Smooth muscle cell (in vitro differentiated cells): ENCODE data around the gene KIF21A. TPM values are rescaled to one million over a fixed set of nuclear protein-coding genes. Genes with fewer than 3 reads are reported as not detected.

ENCODE experiments used
- DNase-seq: peaks from one replicate; lab custom pipeline; 2025; ENCODE audit not compliant: unreplicated experiment; lab: John Stamatoyannopoulos, UW
- H2AFZ ChIP-seq: fragments of 200-600 bp; sonication (generic); 2 replicates; pipeline ENCODE4 v1.6.0; 2016; ENCODE audit warnings: antibody characterized with exemption, low read depth, mild to moderate bottlenecking
- H3F3A ChIP-seq: fragments of 200-600 bp; sonication (generic); 2 replicates; pipeline ENCODE4 v1.6.0; 2017; ENCODE audit warnings: antibody characterized with exemption, low read depth
- H3K27ac ChIP-seq: fragments of 200-600 bp; sonication (generic); 2 replicates; pipeline ENCODE4 v1.5.1; 2016; ENCODE audit warnings: low read depth, mild to moderate bottlenecking
- H3K27me3 ChIP-seq: fragments of 200-600 bp; sonication (generic); 2 replicates; pipeline ENCODE4 v1.6.1; 2016; ENCODE audit warnings: low read depth, mild to moderate bottlenecking
- H3K36me3 ChIP-seq: fragments of 200-600 bp; sonication (generic); 2 replicates; pipeline ENCODE4 v1.5.1; 2016; ENCODE audit warnings: low read depth
- H3K4me1 ChIP-seq: fragments of 200-600 bp; sonication (generic); 2 replicates; pipeline ENCODE4 v1.5.1; 2016; ENCODE audit warnings: low read depth
- H3K4me2 ChIP-seq: fragments of 200-600 bp; sonication (generic); 2 replicates; pipeline ENCODE4 v1.6.0; 2016; ENCODE audit warnings: mild to moderate bottlenecking
- H3K4me3 ChIP-seq: fragments of 200-600 bp; sonication (generic); 2 replicates; pipeline ENCODE4 v1.5.1; 2016; ENCODE audit warnings: mild to moderate bottlenecking
- H3K79me2 ChIP-seq: fragments of 200-600 bp; sonication (generic); 2 replicates; pipeline ENCODE4 v1.6.0; 2016; ENCODE audit warnings: low read depth, mild to moderate bottlenecking
- H3K9ac ChIP-seq: fragments of 200-600 bp; sonication (generic); 2 replicates; pipeline ENCODE4 v1.6.0; 2016; ENCODE audit warnings: low read depth
- H3K9me3 ChIP-seq: fragments of 200-600 bp; sonication (generic); replicated peaks from 2 replicates; pipeline ENCODE4 v1.5.1; 2016; ENCODE audit warnings: low read depth
- H4K20me1 ChIP-seq: fragments of 200-600 bp; sonication (generic); 2 replicates; pipeline ENCODE4 v1.6.0; 2016; ENCODE audit warnings: low read depth
- WGBS: methylation state at CpG from one replicate; pipeline ENCODE4 v1.1.7; 2016; ENCODE audit warnings: low lambda C conversion rate; 5-methylcytosine and 5-hydroxymethylcytosine counted together
- polyA plus RNA-seq: library from polyadenylated mRNA; unstranded; fragments of >200 nt; fragmentation: Nextera tagmentation; extraction: Ambion mirVana; gene quantifications from 2 replicates; pipeline ENCODE4 v1.2.1, GENCODE V29; 2016
- total RNA-seq: library from RNA; depleted of rRNA; stranded (reverse); fragments of >200 nt; gene quantifications from 2 replicates; pipeline ENCODE4 v1.2.3, GENCODE V29; 2014
- TF ChIP-seq, protein P1 (sequence below): fragments of 200-600 bp; sonication (generic); IDR thresholded peaks from 2 replicates; pipeline ENCODE4 v1.5.1; 2017; ENCODE audit warnings: borderline replicate concordance, mild to moderate bottlenecking, antibody characterized with exemption; ENCODE audit not compliant: insufficient read depth, poor library complexity, severe bottlenecking

KIF21A gene
- total and polyA plus RNA-seq, 2 experiments from 2014 or later = 9.2 to 28.8 TPM

DNA sequence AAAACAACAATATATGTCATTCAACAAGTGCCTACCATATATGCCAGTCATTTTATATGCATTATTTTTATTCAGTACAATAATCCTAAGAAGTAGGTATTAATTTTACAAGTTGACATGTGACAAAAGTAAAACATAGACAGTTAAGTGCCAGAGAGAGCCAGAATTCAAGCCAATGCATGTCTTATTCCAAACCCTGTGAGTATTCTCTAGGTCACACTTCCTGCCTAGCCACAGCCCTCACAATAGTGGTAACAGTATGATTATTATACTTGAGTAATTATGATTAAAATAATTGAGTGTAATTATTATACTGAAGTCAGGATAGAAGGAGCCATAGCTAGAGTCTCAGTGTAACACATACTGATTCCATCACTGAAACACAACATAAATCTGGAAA lies 52.2 kb downstream of the KIF21A start:
- Histone ChIP-seq H3K4me3 (no peak overlapping the region), H3K9me3 (no peaks in the 10 kb centered on the region), H3K9ac (no peak overlapping the region), H4K20me1 (peaks cover 29% of the 10 kb centered on the region), H3K4me2 (no peak overlapping the region), H3K79me2 (no peaks in the 10 kb centered on the region), H2AFZ (no peak overlapping the region), H3K27me3 (no peaks in the 10 kb centered on the region), H3K36me3 (no peaks in the 10 kb centered on the region), H3K27ac (no peak overlapping the region), H3F3A (peaks cover 15% of the 10 kb centered on the region), H3K4me1 (peaks cover 27% of the 10 kb centered on the region)
- TF ChIP-seq, protein P1, sequence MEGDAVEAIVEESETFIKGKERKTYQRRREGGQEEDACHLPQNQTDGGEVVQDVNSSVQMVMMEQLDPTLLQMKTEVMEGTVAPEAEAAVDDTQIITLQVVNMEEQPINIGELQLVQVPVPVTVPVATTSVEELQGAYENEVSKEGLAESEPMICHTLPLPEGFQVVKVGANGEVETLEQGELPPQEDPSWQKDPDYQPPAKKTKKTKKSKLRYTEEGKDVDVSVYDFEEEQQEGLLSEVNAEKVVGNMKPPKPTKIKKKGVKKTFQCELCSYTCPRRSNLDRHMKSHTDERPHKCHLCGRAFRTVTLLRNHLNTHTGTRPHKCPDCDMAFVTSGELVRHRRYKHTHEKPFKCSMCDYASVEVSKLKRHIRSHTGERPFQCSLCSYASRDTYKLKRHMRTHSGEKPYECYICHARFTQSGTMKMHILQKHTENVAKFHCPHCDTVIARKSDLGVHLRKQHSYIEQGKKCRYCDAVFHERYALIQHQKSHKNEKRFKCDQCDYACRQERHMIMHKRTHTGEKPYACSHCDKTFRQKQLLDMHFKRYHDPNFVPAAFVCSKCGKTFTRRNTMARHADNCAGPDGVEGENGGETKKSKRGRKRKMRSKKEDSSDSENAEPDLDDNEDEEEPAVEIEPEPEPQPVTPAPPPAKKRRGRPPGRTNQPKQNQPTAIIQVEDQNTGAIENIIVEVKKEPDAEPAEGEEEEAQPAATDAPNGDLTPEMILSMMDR = no peak
- no peak for DNase-seq

DNA sequence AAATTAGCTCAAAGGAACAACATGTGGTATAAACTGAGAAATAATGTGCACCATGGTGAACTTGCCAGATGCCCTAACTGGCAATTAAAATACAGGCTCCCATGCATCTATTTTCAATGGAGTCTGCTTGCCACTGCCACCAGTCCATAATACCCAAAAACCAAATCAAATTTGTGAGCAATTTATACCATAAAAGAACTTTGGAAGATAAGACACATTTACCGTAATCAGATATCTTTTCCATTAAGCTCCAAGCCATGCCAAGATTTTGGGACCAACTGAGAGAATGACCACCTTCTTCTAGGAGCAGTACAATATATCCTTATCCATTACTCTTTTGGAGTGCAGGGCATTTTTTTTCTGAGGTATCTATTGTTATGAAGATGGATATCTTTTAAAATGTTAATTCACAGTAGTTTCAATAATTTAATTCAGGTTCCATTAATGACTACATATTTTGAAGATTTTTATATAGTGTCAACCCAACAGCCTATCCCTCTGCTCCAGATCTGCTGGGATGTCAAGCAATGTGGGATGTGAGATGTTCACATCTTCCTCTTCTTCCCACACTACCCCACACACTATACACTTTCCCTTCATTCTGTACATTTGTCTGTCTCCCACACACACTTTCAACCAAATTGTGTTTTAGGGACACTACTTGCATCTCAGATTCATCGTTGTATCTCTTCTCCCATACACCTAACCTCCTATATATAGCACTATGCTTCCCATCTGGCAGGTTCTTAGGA lies 53.3 kb downstream of the KIF21A start:
- no peak overlapping the region for H3K27ac ChIP-seq
- H3K9ac ChIP-seq = no peak overlapping the region
- H3F3A ChIP-seq = peaks cover 15% of the 10 kb centered on the region
- 97% methylated on average over 2 of the region's 2 CpGs for WGBS
- H3K4me2 ChIP-seq = no peak overlapping the region
- no peaks in the 10 kb centered on the region for H3K27me3 ChIP-seq
- no peaks in the 10 kb centered on the region for H3K36me3 ChIP-seq
- TF ChIP-seq, protein P1 = no peak
- H3K79me2 ChIP-seq = no peaks in the 10 kb centered on the region
- DNase-seq = no peak
- no peaks in the 10 kb centered on the region for H3K9me3 ChIP-seq
- peaks cover 29% of the 10 kb centered on the region for H4K20me1 ChIP-seq
- H2AFZ ChIP-seq = no peak overlapping the region
- no peak overlapping the region for H3K4me3 ChIP-seq
- H3K4me1 ChIP-seq = peaks cover 22% of the 10 kb centered on the region

DNA sequence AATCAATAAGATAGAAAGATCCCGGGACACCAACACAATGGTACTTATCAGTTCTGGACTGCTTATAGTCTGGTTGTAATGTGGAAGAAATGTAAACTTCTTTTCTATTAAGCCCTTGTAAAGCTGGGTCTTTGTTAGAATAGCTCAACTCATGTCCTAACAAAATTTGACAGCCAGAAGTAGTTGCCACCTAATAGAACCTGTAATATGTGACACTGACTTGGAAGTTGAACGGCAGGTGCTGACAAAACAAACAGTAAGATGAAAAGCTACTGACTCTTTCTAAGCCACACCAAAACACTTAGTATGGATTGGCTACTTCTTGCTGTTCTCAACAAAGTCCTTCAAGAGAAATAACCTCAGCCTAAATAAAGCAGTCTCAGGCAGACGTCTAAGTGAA lies 56.6 kb downstream of the KIF21A start:
- Histone ChIP-seq H3K36me3 (no peaks in the 10 kb centered on the region), H3K27me3 (no peaks in the 10 kb centered on the region), H3K4me1 (no peaks in the 10 kb centered on the region), H4K20me1 (peaks cover 20% of the 10 kb centered on the region), H3K27ac (no peak overlapping the region), H3K4me3 (no peak overlapping the region), H2AFZ (no peak overlapping the region), H3K4me2 (no peak overlapping the region), H3K79me2 (no peaks in the 10 kb centered on the region), H3K9me3 (no peaks in the 10 kb centered on the region), H3F3A (no peaks in the 10 kb centered on the region), H3K9ac (no peak overlapping the region)
- WGBS = 89% methylated on average over 3 of the region's 3 CpGs
- TF ChIP-seq, protein P1 = no peak
- DNase-seq = no peak

DNA sequence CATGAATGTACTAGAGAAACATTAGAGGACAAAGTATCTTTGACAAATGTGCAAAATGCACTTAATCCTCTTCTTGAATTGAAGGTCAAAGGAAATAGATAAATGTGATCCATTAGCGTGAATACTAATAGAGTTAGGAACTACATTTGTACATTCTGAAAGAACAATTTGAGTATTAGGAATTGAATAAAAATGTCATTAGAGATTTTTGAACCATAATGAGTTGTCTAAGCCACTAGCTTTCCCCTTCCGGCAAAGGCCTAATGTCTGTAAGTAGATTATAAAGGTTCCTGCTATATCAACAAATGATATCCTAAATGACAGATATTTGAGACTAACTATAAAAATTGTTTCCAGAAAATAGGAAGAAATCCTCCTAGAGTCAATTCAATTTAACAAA lies 59.8 kb downstream of the KIF21A start:
- WGBS = 96% methylated on average over 2 of the region's 2 CpGs
- no peaks in the 10 kb centered on the region for H3F3A ChIP-seq

More for the DNA sequence above, 59.8 kb downstream of the KIF21A start:
- DNase-seq = no peak
- Histone ChIP-seq H3K27me3 (no peaks in the 10 kb centered on the region), H2AFZ (no peak overlapping the region), H3K4me3 (no peak overlapping the region), H3K9ac (no peak overlapping the region), H3K4me2 (no peak overlapping the region), H3K9me3 (no peaks in the 10 kb centered on the region), H3K79me2 (no peaks in the 10 kb centered on the region), H3K27ac (no peak overlapping the region), H3K4me1 (no peaks in the 10 kb centered on the region), H3K36me3 (no peaks in the 10 kb centered on the region), H4K20me1 (peaks cover 7% of the 10 kb centered on the region)
- TF ChIP-seq, protein P1 = no peak
